NCI-H524 treated with DMSO at 0.1 percent for 48 hours (cell line): Measurements from ENCODE around the gene ADGRG1.

ENCODE experiments used
- DNase-seq: peaks from one replicate; lab custom pipeline; 2025; lab: John Stamatoyannopoulos, UW

ADGRG1 gene

DNA sequence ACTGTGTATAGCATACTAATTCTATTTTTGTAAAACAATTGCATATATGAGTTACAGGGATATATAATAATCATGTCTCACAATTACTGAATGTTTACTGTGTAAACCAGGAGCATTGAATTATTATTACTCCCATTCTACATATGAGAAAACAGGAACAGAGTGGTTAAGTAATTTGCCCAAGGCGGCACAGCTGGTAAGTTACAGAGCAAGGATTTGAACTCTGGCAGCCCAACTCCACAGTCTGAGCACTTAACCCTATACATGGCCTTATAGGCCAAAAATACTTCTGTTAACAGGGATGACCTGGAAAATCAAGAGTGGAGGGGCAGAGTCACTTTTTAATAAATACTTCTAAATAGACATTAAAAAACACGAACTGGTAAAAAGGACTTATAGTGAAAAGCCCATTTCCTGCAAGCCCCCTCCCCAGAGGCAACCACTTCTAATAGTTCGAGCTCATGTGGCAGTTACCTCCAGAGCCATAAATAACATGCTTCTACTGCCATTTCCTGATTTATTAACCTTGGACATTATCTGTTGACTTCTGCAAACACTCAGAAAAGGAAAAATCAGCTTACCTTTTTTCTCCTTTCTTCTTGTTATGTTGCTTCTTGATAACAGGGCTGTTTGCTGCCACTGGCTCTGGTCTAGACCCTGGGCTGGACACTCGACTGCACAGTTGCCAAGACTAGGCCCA, 22.1 kb upstream of the ADGRG1 start:
- DNase-seq: no peak

DNA sequence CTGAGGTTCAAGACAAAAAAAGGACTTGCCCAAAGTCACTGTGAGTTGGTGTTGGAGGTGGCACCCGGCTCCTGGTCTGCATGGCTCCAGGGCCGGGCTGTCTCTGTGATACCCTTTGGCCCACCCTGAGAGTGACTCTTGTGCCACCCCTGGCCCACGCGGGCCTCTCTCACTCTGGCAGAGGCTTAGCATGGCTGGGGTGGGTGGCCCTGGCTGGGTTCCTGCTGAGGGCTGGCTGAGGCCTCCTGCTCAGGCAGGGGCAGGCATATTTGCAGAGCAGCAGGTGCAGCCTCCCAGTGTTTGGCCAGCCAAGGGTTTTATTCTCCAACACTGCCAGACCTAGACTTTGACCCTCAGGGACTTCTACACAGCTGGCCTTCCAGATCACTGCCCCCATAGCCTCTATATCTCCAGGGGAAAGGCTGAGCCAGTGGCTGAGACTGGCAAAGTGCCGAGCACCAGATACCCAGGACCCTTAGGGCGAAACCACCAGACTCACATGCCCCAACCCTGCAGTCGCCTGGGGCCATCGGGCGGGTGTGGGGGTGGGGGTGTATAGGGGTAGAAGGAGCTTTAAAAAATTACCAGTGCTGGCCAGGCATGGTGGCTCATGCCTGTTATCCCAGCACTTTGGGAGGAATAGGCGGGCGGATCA, 21.5 kb upstream of the ADGRG1 start:
- DNase-seq: no peak

DNA sequence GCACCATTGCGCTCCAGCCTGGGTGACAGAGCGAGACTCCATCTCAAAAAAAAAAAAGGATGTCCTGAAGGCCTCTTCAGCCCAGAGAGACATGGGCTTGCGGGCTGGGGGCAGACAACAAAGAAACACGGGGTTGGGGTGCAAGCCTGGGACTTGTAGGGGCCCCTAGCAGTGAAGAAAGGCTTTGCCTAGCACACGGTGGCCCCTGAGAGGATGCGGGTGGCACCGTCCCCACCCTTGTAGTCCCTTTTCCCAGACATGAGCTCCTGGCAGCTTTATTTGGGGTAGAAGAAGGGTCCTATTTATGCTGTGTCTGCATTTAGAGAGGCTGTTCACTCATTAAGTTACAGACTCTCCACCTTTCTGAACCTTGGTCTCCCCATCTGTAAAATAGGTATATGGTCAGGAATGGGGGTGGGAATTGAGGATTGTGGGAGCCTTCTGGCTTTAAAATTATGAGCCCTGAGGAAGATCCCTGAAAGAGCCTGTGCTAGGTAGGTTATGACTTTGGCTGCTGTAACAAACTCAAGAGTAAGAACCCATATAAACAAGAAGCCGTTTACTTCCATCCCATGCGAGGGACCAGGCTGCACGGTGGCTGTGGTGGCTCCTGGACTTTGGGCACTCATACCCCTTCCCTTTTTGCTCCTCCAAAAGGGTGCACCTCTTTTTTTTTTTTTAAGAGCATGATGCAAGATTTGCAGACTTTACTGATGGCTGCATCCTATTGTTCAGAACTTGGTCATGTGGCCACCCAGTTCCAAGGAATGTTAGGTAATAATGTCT, 20.6 kb upstream of the ADGRG1 start:
- DNase-seq: no peak

DNA sequence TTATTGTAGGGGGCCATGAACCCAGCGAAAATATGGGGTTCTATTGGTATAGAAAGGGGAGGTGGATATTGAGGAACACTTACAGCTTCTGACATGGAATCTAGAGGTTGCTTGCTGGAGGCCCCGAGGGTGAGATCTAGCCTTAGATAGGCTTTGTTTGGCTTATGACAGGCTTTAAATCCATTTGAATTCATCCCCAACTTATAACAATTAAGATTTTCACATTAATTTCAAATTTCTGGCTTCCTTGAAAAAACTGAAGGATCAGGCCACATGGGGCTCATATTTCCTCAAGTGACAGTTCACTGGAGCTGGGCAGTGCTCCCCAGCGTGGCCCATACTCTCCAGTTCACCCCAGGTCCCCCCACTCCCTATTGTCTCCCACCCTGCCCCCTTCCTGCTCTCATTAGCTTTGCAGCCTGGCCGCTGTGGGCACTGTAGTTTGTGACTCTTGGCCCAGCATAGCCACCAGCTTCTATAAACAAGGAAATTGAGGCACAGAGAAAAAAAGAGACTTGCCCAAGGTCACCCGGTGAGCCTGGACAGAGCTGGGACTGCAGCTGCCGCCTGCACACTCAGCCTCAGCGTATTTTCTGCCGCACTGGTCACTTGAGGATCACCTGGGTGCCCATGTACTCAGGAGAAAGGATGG, 19.8 kb upstream of the ADGRG1 start:
- DNase-seq: no peak

DNA sequence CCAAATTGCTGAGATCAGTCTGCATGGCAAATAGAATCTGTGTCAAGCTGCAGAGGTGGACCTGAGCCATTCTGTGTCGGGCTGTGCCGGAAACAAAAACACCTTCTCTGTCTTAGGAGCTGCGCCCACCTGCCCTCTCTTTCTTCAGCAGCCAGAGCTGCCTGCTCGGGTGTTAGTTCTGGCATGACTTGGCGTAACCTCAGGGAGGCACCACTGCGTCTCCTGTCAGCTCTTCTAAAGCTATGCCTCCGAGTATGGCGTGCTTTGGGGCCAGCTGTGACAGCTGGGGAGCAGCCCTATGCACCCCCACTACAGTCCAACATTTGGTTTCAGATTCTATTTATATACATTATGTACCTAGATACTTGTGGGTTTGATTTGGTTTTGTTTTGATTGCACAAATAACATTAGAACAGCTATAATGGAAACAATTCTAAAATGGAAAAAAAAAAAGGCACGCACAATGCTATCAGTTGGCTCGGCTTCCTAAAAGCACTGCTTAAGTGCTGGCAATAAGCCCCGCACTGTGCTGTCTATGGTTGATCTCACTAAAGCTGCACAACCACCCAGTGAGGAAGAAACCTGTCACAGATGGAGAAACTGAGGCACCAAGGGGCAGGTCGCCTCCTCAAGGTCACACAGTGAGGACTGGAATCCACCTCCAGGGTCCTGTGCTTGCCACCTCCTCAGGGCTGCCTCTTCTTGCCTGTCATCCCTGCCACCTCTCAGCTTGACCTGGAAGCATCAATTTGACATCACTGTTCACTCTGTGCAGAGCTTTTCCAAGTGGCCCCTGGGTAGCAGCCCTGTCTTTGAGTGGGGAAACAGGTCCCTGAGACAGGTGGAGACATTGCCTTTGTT, 18.7 kb upstream of the ADGRG1 start:
- DNase-seq: peak; percentile 19

DNA sequence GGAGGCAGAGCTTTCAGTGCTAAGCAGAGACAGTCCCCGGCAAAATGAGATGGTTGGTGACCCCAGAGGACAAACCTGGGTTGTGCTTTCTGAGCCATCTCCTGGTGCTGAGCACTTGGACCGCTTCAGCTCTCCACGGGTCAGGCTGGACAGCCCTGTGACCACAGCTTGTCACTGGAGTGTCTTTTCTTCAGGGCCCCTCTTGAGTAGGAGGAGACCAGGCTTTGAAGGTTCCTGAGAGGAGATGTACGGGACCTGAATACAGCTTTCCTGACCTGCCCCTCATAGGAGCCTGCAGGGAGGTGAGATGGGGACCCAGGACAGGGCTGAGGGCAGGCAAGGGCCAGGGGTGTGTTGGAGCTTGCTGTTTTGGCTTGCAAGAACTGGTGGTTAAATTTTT, 17.8 kb upstream of the ADGRG1 start:
- no peak for DNase-seq

DNA sequence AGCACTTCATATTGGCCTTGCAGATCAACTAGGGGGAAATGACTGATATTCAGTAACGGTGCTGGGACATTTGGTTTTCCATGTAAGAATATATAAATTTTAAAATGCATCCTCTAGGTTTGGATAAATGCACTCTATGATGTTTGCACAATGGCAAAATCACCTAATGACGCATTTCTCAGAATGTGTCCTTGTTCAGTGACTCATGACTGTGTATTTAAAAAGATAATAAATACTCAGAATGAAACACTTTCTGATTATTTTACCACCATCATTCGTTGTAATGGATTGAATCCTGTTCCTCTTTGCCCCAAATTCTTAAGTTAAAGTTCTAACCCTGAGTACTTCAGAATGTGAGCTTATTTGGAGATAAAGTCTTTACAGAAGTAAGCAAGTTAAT, 17.2 kb upstream of the ADGRG1 start:
- no peak for DNase-seq

DNA sequence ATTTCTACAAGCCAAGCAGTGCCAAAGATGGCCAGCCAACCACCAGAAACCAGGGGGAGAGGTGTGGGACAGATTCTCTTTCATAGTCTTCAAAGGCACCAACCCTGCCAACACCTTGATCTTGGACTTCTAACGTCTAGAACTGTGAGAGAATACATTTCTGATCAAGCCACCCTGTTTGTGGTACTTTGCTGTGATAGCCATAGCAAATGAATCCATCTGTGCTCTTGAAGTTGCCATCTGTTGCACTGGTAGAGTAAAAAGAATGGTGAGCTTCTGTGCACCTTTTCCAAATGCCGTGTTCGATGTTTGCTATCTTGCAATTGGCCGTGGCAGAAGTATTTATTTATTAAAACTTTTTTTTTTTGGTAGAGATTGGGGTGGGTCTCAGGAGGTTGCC, 16.7 kb upstream of the ADGRG1 start:
- peak; percentile 93 for DNase-seq

DNA sequence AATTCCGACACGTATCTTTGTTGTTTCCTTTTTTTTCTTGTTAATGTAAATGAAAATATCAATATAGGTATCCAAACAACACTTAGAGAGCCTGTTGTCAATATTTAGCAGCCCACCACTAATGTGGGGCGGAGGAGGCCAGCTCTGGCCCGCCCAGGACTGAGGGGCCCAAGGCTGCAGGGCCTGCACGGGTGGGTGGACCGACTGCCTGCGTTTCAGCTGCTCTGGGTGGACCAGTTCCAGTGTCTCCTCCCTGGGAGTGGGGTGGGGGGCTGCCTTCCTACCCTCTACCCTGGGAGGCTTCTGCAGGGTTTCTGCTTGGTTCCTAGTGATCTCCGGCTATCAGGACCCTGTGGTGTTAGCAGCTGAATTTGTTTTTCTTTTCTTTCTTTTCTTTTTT, 15.9 kb upstream of the ADGRG1 start:
- no peak for DNase-seq

DNA sequence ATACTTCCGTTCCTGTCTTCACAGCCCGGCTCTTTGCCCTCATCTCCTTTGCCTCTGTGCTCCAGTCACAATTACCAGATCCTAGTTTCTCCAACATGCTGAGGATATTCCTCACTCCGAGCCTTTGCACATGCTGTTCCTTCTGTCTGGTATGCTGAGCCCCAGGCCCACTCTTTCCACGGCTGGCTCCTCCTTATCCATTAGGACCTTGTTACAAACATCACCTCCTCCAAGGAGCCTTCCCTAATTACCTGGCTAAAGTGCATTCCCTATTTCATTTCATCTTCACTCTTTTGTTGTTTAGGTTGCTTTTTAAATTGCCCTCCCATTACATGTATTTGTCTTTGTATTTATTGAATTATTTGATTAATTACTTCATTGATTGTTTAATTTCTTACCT, 14.9 kb upstream of the ADGRG1 start:
- DNase-seq: no peak

DNA sequence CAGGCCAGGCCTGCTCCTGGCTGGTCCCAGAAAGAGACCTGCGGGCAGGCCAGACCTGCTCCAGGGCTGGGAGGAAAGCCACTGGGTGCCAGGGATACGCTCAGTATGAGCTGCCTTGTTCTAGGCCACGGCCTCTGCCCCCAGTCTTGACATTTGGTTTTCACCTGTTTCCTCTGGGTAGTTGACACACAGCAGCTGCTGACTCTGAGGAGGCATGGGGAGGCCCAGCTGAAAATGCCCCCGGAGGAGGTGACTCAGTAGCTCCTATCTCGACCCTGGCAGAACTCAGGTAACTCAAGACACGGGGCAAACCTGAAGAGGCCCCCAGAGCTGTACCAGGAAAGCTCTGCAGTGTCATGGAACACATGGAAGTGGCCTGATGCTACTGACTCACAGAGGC, 13.9 kb upstream of the ADGRG1 start:
- DNase-seq: no peak

DNA sequence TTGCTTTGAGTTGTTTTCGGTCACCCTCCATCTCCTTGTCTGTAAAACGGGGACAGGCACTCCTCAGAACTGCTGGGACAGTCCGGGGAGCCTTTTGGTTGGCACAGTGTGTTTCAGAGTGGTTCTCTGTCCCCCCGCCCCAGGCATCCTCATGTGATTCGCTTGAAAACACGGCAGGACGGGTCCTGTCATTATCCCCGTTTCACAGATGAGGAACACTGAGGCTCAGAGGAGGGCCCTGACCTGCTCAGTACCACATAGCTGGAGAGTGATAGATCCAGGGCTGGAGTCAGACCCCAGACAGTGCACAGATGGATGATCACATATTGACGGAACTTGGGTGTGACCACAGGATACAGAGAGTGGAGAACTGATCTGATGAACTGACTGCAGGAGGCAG, 13.5 kb upstream of the ADGRG1 start:
- DNase-seq: no peak

DNA sequence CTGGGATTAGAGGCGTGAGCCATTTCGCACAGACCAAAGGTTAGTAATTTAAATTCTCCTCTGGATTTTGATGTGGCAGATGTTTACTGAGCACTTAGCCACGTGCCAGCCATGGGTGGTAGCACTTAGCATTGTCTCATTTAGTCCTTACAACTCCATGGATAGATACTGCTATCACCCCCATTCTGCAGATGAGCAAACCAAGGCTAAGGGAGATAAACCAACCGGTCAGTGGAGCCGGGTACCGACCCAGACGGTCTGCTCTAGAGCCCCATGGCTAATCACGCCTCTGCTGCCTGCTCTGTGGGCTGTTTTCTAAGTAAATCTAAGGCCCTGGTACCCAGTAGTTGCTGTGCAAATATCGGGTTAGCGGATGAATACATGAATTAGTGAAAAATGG, 12.6 kb upstream of the ADGRG1 start:
- no peak for DNase-seq

DNA sequence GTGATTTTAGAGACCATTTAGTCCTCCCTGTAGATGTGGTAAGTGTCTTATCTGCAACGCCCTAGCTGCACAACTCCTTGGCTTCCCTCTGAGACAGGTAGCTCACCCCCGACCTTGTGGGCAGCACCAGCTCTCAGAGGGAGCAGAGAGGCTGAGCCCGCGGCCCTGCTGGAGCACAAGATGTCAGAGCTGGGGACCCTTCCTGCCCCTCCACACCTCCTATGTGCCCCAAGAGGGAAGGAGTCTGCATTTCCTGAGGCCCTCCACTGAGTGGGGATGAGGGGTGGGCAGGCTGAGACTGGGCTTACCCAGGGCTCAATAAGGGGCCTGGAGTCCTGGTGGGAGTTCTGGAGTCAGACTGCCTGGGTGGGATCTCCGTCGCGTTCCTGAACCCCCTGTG, 12.2 kb upstream of the ADGRG1 start:
- DNase-seq: no peak

DNA sequence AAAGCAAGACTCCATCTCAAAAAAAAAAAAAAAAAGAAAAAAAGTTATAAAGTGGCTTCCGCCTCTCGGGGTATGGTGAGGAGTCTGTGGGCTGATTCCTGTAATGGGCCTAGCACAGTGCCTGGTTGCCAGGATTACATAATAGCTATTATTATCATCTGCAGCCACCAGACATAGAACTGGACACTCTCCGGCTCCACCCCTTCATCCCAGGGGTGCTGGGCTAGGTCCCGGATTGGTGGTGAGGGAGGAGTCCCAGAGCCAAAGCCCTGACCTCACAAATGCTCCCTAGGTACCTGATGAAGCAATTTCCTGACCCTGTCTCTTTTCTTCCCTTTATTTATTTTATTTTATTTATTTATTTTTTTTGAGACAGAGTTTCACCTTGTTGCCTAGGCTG, 11.6 kb upstream of the ADGRG1 start:
- no peak for DNase-seq

DNA sequence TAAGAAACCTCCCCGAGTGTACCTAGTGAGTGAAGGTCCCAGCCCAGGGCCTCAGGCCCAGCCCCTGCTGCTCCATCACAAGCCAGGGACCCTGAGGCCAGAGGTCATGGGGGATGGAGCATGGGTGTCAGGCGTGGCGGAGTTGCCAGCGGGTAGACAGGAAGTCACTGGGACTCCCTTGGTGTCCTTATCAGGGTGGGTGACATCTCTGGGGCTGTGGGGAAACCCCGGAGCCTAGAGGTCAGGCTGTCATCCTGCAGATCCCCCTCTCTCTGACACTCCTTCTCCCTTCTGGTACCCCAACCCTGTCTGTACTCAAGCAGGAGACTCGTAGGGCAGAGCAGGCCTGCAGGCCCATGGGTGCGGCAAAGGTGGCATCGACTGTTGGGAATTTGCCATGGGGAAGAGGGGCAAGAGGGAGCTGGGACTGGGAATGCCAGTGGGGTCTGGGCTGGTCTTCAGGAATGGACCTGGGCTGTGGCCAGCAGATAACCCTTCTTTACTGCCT, 10.8 kb upstream of the ADGRG1 start:
- no peak for DNase-seq

DNA sequence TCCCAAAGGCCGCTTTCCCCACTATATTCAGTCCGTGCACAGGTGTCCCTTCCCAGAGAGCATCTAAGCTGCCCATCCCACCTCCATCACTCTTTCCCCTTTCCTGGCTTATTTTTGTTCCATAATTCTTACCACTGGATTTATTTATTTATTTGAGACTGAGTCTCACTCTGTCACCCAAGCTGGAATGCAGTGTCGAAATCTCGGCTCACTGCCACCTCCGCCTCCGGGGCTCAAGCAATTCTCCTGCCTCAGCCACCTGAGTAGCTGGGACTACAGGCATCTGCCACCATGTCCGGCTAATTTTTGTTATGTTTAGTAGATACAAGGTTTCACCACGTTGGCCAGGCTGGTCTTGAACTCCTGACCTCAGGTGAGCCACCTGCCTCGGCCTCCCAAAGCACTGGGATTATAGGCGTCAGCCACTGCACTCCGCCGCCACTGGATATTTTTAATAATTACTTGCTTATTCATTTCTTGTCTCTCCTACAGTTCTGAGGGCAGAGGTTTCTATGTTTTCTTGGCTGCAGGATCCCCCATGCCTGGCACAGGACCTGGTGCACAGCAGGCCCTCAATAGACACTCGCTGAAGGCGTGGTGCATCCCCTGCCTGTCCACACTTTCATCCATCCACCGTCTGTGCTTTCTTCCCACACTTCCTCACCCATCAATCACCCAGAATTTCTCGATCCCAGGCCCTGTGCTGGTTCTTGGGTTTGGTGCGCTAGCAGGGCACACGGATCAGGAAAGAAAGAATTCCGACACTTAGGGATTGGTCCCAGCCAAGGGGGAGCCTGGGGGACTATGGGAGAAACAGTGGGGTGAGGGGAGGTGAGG, 9.9 kb upstream of the ADGRG1 start:
- no peak for DNase-seq

DNA sequence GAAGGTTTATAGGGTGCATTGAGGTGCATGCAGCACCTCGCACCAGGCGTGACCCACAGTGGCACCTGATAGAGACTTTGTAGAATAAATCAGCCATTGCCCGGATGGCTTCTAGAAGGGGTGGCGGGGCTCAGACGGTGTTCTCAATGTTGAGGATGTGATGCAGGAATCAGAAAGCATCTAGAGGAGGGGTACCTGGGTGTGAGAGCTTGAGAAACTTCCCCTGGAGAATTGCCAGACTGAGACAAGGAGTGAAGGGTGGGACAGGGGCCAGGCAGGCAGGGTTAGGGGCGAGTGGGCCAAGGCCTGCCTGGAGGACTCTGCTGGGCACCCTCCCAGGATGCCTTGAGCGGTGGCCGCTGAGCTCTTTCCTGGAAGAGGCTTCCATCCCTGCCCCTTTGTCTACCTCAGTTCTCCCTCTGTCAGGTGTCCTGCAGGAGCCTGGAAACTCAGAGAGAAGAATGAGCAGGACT, 9.3 kb upstream of the ADGRG1 start:
- DNase-seq: no peak

DNA sequence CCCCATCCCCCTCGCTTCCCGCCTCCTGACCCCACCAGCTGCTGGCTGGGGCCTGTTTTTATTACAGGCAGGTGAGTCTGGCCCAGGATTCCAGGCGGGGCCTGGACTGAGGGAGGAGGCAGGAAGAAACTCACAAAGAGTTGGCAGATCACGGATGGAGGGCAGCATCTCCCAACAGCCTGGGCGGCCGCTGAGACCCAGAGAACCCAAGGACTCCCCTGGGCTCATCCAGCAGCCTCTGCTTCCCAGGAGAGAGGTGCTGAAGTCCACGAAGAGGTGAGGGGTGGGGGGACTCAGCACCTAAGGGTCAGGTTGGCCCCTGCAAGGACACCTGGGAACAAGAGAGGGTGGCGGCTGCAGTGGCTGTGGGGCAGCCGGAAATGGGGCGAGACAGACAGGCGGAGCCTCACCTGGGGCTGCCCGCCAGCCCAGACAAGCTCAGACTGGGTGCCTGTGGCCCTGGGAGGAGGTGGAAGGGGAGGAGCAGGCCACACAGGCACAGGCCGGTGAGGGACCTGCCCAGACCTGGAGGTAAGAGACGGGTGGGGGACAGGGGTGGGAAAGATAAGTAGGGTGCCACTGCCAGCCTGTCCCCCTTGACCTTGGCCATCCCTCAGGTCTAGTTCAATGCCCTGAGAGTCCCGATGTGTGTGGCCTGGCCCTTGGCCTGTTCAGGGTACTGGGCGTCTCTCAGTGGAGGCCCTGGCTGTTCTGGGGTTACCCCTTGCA, 8.7 kb upstream of the ADGRG1 start:
- no peak for DNase-seq
